ENCODE measurements around the gene PRPF38A. TPM values are rescaled to one million over a fixed set of nuclear protein-coding genes. Genes with fewer than 3 reads are reported as not detected.

Gene PRPF38A
- polyA plus RNA-seq, 3 donors: 19.7 to 30.9 (median 25.2) TPM

DNA sequence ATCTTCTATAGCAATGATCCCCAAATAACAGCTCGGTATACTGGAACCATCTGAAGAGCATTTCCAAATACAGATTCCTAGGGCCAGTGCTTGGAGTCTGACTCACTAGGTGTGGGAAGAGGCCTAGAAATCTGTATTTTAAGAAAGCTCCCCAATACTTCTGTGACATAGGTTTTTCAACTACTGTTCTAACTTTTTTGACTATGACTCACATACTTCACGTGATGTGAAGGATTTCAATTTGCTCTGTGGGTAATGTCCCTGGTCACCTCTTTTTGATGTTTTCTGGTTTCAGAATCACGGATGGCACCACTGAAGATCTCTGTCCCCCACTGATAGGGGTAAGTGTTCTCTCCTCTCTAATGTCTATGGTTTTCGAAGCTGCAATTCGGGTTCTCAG is 11.2 kb upstream of the PRPF38A start:
- Mint-ChIP-seq H3K27ac (no peak overlapping the region), H3K9me3 (peaks cover 0 to 2% (median 0%) of the 10 kb centered on the region in 7 donors), H3K4me3 (no peak overlapping the region), H3K4me1 (no peaks in the 10 kb centered on the region), H3K36me3 (peaks cover 45 to 78% of the 10 kb centered on the region in 2 donors), H3K27me3 (ENCODE audit: low read depth in 3 of 3) (no peaks in the 10 kb centered on the region)
- Histone ChIP-seq H3K27ac (ENCODE audit: low read depth in 1 of 2, low read length in 2 of 2) (no peak overlapping the region), H4K20me1 (ENCODE audit: insufficient read depth, low read length) (no peaks in the 10 kb centered on the region), H3K79me2 (ENCODE audit: insufficient read depth, low read length) (peaks cover 21% of the 10 kb centered on the region), H3K9me3 (replicated peaks in 1 of 2; ENCODE audit: control insufficient read depth in 1 of 2, insufficient read depth in 1 of 2, low read length in 2 of 2) (no peaks in the 10 kb centered on the region), H3K27me3 (ENCODE audit: control insufficient read depth in 2 of 2, insufficient read depth in 2 of 2, low read length in 2 of 2) (no peaks in the 10 kb centered on the region), H3K36me3 (replicated peaks in 1 of 2; ENCODE audit: control insufficient read depth in 1 of 2, insufficient read depth in 2 of 2, low read length in 2 of 2) (peaks cover 17 to 71% of the 10 kb centered on the region in 2 donors), H2AFZ (ENCODE audit: insufficient read depth, low read depth, low read length, poor library complexity, severe bottlenecking) (no peak overlapping the region), H3K9ac (ENCODE audit: insufficient read depth, low read length, poor library complexity, severe bottlenecking) (no peak overlapping the region), H3K4me3 (replicated peaks in 1 of 3; ENCODE audit: low read depth in 2 of 3, low read length in 3 of 3) (no peak overlapping the region), H3K4me2 (replicated peaks; ENCODE audit: extremely low read depth, low read length, poor library complexity, severe bottlenecking) (no peak overlapping the region), H3K4me1 (ENCODE audit: control insufficient read depth in 1 of 2, insufficient read depth in 2 of 2, low read length in 2 of 2) (no peaks in the 10 kb centered on the region)
- DNase-seq: no peak
- intact Hi-C loops (cut with micrococcal nuclease): no loop called here
- 100% methylated on average over 2 of the region's 5 CpGs for WGBS (ENCODE audit: insufficient coverage)
- no peak for TF ChIP-seq CTCF (IDR thresholded peaks at IDR 0.05)

- Histone ChIP-seq H2AFZ (ENCODE audit: insufficient read depth, low read depth, low read length, poor library complexity, severe bottlenecking) (no peak overlapping the region), H3K27me3 (ENCODE audit: control insufficient read depth in 2 of 2, insufficient read depth in 2 of 2, low read length in 2 of 2) (no peaks in the 10 kb centered on the region), H3K4me3 (replicated peaks in 1 of 3; ENCODE audit: low read depth in 2 of 3, low read length in 3 of 3) (no peak overlapping the region), H3K9ac (ENCODE audit: insufficient read depth, low read length, poor library complexity, severe bottlenecking) (no peak overlapping the region), H3K27ac (ENCODE audit: low read depth in 1 of 2, low read length in 2 of 2) (no peak overlapping the region), H4K20me1 (ENCODE audit: insufficient read depth, low read length) (no peaks in the 10 kb centered on the region), H3K9me3 (replicated peaks in 1 of 2; ENCODE audit: control insufficient read depth in 1 of 2, insufficient read depth in 1 of 2, low read length in 2 of 2) (no peaks in the 10 kb centered on the region), H3K4me2 (replicated peaks; ENCODE audit: extremely low read depth, low read length, poor library complexity, severe bottlenecking) (no peak overlapping the region), H3K36me3 (replicated peaks in 1 of 2; ENCODE audit: control insufficient read depth in 1 of 2, insufficient read depth in 2 of 2, low read length in 2 of 2) (peaks cover 9 to 54% of the 10 kb centered on the region in 2 donors), H3K79me2 (ENCODE audit: insufficient read depth, low read length) (peaks cover 58% of the 10 kb centered on the region), H3K4me1 (ENCODE audit: control insufficient read depth in 1 of 2, insufficient read depth in 2 of 2, low read length in 2 of 2) (peaks cover 7 to 8% of the 10 kb centered on the region in 2 donors)
- Mint-ChIP-seq H3K9me3 (peaks cover 0 to 2% (median 0%) of the 10 kb centered on the region in 7 donors), H3K4me3 (no peak overlapping the region), H3K36me3 (peaks cover 36 to 52% of the 10 kb centered on the region in 2 donors), H3K27ac (no peak overlapping the region), H3K27me3 (ENCODE audit: low read depth in 3 of 3) (peaks cover 0 to 1% (median 0%) of the 10 kb centered on the region in 3 donors), H3K4me1 (peaks cover 7% of the 10 kb centered on the region)
- WGBS (ENCODE audit: insufficient coverage): 95% methylated on average over 3 of the region's 3 CpGs
- no peak for TF ChIP-seq CTCF (IDR thresholded peaks at IDR 0.05)
- intact Hi-C loops (cut with micrococcal nuclease): loop anchor here (5.0 to 10.0 kb wide), 5 partner anchors 155 to 525 kb away; partner anchors contain the start of genes NRDC (in 2 of the 2), BTF3L4 (in 1 of the 2), COA7 (in 1 of the 2) and TUT4 (in 1 of the 2)
- DNase-seq: no peak
Observed at GRCh38 chr1:52399629-52400028, 4.8 kb upstream of the PRPF38A start.

Data from CD14-positive monocyte (primary cell).